PFSK-1 (cell line): ENCODE results near the gene GALK1.
A peak's percentile ranks its signal among the peaks of the same experiment; 100 is the strongest.

Experiments used
- FOXP2 ChIP-seq: optimal IDR thresholded peaks from 2 replicates; pipeline ENCODE3; 2011; ENCODE audit warnings: borderline replicate concordance, control low read depth, inconsistent platforms; ENCODE audit not compliant: insufficient read depth; ENCODE audit errors: extremely low read length, extremely low read depth
- POLR2AphosphoS5 ChIP-seq: IDR thresholded peaks from 2 replicates; pipeline ENCODE4 v1.6.1; 2012; ENCODE audit warnings: low read depth, mild to moderate bottlenecking, control low read depth, low read length, moderate library complexity
- REST ChIP-seq, 2 experiments: IDR thresholded peaks; 2 replicates each; pipeline versions ENCODE4 v1.6.1 to v1.8.0; 2011 to 2012; ENCODE audit warnings: low read depth in 2 of 2, low read length in 2 of 2, control low read depth in 1 of 2, inconsistent platforms in 1 of 2, mild to moderate bottlenecking in 1 of 2, moderate library complexity in 1 of 2; ENCODE audit not compliant: insufficient read depth in 1 of 2
- SIN3A ChIP-seq: IDR thresholded peaks from 2 replicates; pipeline ENCODE4 v1.6.1; 2012; ENCODE audit warnings: mild to moderate bottlenecking, low read length, moderate library complexity, borderline replicate concordance; ENCODE audit not compliant: insufficient read depth
- TAF1 ChIP-seq: IDR thresholded peaks from 2 replicates; pipeline ENCODE4 v1.6.1; 2012; ENCODE audit warnings: low read length, control low read depth, borderline replicate concordance; ENCODE audit not compliant: insufficient read depth

Gene GALK1

GRCh38 chr17:75778861-75779249 is 13.9 kb upstream of the GALK1 start:
- TF ChIP-seq FOXP2: no peak
- no peak for TF ChIP-seq REST (IDR thresholded peaks at IDR 0.05; ENCODE audit: insufficient read depth in 1 of 2, low read depth in 2 of 2, low read length in 2 of 2)
- no peak for TF ChIP-seq POLR2AphosphoS5
- no peak for TF ChIP-seq SIN3A
- no peak for TF ChIP-seq TAF1

- no peak for TF ChIP-seq FOXP2
- TF ChIP-seq SIN3A: no peak
- TF ChIP-seq POLR2AphosphoS5: no peak
- no peak for TF ChIP-seq REST (IDR thresholded peaks at IDR 0.05; ENCODE audit: insufficient read depth in 1 of 2, low read depth in 2 of 2, low read length in 2 of 2)
- no peak for TF ChIP-seq TAF1
Measured at GRCh38 chr17:75777296-75777922, 12.4 kb upstream of the GALK1 start.

GRCh38 chr17:75776386-75777295 is 11.6 kb upstream of the GALK1 start:
- peak; percentile 66 for TF ChIP-seq POLR2AphosphoS5
- no peak for TF ChIP-seq TAF1

GRCh38 chr17:75774991-75775668 is 10.1 kb upstream of the GALK1 start:
- TF ChIP-seq POLR2AphosphoS5: no peak
- no peak for TF ChIP-seq REST (IDR thresholded peaks at IDR 0.05; ENCODE audit: insufficient read depth in 1 of 2, low read depth in 2 of 2, low read length in 2 of 2)
- no peak for TF ChIP-seq TAF1
- no peak for TF ChIP-seq FOXP2
- no peak for TF ChIP-seq SIN3A

- TF ChIP-seq SIN3A (no peak), POLR2AphosphoS5 (no peak), REST (IDR thresholded peaks at IDR 0.05; ENCODE audit: insufficient read depth in 1 of 2, low read depth in 2 of 2, low read length in 2 of 2) (no peak), FOXP2 (no peak), TAF1 (no peak)
Measured at GRCh38 chr17:75774471-75774990, 9.5 kb upstream of the GALK1 start.
